NCI-H526 (cell line): ENCODE results near the gene MPRIP.
A peak's percentile ranks its signal among the peaks of the same experiment; 100 is the strongest.
"Not testable (repeated sequence)": the region's sequence is repeated elsewhere in the genome, so short reads cannot be mapped to it uniquely, and the experiment has no call there.

ENCODE experiments used
- DNase-seq, 2 experiments: peaks; one replicate each; lab custom pipeline; 2025; lab: John Stamatoyannopoulos, UW

Gene MPRIP

GRCh38 chr17:17167356-17167755 is 125.1 kb downstream of the MPRIP start:
- DNase-seq = no peak

DNA sequence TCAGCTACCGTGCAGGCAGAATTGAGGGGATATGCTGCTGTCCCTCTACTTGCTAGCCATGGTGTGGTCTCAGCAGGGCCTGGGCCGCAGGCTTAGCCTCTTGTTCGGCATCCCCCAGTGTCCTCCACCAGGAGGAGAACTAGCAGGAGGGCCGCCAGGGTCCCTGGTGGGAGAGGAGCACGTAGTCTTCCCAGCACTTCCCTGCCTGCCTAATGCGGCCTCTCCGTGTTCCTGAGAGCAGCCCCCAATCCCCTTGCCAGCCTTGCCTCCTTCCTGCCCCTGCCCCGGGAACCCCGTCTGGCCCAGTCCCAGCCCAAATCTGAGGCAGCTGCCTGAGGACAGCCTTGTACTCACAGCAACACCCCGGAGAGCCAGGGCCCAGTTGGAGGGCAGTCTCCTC is 125.7 kb downstream of the MPRIP start:
- DNase-seq = no peak

DNA sequence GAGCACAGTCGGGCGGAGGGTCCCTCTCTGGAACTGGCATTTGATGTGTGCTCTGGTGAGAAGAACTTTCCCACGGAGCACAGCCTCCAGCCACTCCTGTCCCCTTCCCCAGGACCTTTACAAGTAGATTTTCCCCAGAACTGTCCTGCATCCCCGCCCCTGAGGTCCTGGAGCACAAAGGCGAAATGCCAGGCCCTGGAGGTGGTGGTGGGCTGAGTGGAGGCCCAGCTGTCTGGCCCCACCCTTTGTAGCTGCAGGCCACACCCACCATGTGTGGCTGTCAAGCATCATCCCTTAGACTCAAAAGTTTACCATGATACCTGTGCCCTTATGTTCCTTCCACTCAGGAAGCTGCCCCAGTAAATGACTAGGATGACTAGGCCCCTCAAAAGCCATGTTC is 126.1 kb downstream of the MPRIP start:
- DNase-seq = no peak

GRCh38 chr17:17169396-17169795 is 127.1 kb downstream of the MPRIP start:
- DNase-seq = no peak

GRCh38 chr17:17170346-17170985 is 128.2 kb downstream of the MPRIP start:
- DNase-seq = no peak

- no peak for DNase-seq
Observed at GRCh38 chr17:17171186-17171585, 128.9 kb downstream of the MPRIP start.

DNA sequence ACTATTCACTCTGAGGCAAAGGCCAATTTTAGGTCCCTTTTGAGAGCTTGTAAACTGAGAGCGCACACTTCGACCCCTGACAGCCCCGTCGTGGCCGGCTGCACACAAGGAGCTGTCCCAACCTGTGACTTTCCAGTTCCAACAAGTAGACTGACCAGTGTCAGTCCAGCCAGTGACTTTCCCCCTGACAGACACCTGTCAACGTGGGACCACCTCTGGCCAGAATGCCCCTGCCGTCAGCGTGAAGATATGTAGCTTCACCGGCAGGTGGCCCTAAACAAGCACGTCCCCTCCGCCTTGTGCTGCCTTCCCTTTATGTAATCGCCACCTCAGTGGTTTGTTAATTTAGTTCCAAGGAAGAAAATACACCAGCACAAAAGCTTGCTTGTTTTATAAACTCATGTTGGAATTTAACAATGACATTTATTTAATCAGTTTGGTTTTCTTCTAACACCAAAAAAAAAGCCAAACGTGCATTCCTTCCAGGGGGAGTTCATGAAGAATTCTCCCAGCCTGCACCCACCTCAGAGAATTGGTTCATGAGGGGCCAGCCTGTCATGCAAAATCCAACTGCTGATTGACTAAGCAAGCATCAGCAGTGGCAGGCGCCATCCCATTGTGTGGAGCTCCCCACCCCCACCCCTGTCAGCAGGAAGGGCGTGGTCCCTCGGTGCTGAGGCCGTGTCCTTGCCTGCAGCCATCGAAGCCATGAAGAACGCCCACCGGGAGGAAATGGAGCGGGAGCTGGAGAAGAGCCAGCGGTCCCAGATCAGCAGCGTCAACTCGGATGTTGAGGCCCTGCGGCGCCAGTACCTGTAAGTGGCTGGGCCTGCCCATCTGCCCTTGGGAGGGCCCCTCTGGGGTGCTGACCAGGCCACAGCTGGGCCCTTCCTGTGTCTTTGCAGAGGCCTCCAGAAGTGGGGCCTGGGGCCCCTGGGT is 130.0 kb downstream of the MPRIP start:
- peak; percentile 32 to 77 for DNase-seq

- DNase-seq = no peak
Observed at GRCh38 chr17:17172990-17173389, 130.7 kb downstream of the MPRIP start.

DNA sequence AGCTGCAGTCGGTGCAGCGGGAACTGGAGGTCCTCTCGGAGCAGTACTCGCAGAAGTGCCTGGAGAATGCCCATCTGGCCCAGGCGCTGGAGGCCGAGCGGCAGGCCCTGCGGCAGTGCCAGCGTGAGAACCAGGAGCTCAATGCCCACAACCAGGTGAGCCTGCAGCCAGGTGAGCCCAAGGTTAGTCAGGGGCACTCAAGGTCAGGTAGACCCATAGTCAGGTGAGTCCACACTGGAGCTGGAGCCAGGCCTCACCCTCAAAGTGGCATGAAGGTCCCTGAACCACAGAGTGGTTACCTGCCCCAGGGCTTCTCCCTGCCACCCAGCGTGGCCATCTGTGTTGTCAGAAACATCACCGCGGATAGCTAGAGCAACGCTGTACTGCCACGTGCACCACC is 131.7 kb downstream of the MPRIP start:
- DNase-seq = no peak

DNA sequence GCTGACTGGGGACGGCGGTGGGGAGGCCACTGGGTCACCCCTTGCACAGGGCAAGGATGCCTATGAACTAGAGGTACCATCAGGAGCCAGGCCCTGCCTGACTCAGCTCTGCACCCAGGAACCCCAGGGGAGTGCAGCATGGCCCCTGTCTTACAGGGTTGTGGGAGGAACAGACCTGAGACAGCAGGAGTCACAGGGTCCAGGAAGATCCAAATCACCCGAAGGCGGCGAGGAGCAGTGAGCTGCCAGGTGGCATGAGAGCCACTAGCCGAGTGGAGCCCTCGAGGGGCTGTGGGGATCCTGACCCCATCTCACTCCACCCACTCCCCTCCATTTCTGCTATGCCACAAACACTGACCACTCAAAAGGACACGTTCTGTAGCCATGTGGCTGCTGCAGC is 133.1 kb downstream of the MPRIP start:
- no peak for DNase-seq

DNA sequence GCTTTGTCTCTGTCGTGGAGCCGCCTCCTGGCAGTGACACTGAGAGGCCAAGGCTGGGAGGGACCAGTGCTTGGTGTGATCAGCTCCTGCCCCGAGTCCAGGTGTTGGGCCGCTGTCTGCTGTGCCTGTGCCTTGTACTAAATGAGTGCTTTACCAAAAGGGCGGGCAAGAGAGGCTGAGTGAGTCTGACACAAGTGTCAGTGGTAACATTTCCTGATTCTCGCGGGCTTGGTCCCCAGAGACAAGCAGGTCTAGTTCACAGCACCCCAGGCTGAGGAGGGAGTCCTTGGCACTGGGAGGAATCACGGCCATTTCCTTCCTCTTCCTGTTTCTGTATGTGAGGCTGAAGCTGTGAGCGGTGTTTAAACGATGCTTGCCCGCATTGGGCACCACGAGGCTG is 133.7 kb downstream of the MPRIP start:
- no peak for DNase-seq

DNA sequence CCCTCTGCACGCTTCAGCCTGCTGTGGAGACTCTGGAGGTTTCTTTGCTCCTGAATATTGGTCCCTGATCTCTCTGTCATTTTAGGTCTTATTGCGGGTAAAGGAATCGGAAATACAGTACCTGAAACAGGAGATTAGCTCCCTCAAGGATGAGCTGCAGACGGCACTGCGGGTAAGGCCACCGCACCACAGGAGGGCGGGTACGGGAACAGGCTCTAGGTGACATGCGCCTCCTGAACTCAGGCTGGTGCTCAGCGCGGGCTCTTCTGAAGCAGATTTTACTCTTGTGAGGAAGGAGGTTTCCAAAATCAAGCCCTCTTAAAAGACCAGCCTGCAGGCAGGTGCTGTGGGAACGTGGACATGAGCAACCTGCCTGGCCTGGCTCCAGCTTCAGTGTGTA is 134.1 kb downstream of the MPRIP start:
- no peak for DNase-seq

DNA sequence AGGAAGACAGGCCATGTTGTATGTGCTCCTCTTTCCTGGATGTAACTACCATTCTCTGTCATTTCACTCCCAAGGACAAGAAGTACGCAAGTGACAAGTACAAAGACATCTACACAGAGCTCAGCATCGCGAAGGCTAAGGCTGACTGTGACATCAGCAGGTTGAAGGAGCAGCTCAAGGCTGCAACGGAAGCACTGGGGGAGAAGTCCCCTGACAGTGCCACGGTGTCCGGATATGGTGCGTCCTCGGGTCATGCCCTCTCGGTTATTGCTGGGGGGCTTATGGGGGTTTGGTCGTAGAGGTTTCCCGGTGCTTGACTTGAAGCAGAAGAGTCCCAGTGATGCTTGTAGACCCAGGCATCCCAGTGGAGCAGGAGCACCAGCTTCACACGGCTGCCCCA is 134.9 kb downstream of the MPRIP start:
- DNase-seq = no peak

GRCh38 chr17:17179371-17179827 is 137.1 kb downstream of the MPRIP start:
- DNase-seq = no peak

- no peak for DNase-seq
Observed at GRCh38 chr17:17180141-17180603, 137.9 kb downstream of the MPRIP start.

DNA sequence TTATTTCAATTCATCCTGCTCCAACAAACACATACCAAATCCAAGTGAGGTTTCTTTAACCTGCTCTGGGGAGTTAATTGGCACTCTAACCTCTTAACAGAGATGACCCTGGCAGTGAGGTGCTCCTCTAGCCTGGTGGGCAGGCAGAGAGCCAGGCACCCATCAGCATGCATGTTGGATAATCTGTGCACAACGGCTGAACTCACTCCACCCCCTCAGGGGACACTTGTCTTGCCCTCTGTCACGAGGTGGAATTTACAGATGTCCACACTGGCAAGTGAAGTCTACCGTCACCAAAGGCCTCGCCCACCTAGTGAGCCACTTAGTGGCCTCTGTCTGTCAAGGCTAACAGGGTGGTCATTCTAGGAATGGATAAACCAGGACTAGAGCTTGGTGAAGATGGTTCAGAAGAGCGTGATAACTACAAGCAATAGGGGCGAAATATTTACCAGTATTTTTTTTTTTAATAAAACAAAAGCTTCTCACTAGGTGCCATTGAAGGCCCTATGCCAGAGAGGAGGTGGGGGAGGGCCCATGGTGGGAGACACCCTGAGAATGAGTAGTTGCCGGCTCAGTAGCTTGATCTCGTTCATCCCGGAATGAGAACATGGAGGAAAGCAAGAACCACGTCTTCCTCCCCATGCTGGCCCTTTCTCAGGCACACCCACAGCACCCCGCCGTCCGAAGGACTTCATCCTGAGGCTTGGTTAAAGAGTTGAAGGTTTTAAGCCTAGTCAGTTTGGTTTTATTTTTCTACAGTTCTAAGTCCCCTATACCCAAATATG is 138.7 kb downstream of the MPRIP start:
- no peak for DNase-seq

DNA sequence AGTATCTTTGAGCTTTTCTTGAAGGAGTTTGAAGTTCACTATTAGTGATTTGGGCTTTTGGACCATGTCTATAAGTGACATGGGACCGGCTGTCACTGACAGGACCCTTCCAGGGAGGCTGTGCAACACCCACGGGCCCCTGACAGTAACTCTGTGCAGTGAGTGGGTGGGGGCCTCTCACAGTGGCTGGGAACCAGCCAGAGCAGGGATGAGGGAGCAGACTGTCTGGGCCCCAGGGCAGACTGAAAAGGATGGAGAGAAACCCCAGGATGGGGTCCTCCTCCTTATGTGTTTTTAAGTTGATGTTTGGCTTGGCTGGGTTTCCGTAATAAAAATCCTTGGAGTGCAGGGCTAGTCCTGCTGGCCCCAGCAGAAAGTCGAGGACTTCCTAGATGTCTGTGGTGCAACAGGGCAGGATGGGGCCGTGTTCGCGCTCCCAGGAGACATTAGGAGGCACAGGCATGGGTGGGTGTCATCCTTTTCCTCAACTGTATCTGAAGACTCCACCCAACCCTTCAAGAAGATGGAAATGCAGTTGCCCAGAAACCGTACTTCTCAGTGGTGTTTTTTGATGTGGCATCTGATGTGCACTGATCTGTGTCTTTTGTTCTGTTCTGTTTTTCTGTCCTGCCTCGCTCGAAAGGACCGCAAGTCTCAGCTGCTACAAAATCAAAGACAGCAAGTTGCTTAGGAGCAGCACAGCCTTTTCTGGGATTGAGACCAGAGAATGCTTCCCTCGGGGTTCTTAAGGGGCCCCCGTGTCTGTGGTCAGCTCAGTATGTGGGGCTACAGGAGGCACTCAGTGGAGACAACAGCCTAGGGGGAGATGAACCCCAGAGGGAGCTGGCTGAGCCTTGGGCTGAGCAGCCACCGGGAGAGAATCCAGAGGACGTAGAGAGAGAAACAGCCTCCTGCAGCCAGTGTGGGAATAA is 139.7 kb downstream of the MPRIP start:
- DNase-seq = no peak

GRCh38 chr17:17182598-17183136 is 140.4 kb downstream of the MPRIP start:
- no peak for DNase-seq

GRCh38 chr17:17183744-17184143 is 141.5 kb downstream of the MPRIP start:
- DNase-seq = no peak

DNA sequence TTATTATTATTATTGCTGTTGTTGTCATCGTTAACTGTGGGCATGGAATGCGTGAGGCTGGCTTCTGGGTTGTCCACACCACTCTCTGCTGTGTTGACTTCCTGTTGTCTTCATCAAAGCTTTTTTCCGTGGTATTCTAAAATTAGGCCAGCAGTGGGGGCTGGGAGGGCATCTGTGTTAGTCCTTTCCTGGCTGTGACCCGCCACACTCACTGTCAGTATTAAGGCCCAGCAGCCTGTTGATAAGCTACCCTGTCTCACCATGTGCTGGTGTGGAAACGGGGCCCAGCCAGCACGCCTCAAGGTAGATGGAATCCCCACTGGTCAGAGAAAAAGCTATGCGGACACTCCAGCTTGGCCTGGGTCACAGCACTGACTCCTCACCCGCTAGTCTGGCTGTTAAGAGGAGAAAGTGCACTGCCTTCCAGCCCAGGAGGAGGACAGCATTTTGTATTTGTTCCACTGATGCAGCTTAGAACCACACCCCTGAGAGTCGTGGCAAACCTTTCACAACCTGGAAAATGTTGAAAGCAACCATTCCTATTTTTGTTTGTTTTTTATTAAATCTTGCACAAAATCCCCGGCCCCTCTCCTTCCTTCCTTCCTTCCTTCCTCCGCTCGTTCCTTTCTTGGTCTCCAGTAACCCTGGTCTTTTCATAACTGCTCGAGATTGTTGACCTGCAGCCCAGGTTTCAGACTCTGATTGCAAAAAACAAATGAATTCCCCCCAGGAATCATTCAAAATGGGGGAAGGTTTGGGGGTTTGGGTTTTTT is 142.9 kb downstream of the MPRIP start:
- DNase-seq = not testable (repeated sequence)
